NCI-H146 treated with DMSO at 0.1 percent for 48 hours (cell line): ENCODE data around the gene DNAJC8.
A peak's percentile ranks its signal among the peaks of the same experiment; 100 is the strongest.

Experiments used
- DNase-seq: peaks from one replicate; lab custom pipeline; 2025; ENCODE audit not compliant: unreplicated experiment; lab: John Stamatoyannopoulos, UW

Gene DNAJC8

GRCh38 chr1:28208818-28209441 lies 23.9 kb downstream of the DNAJC8 start:
- peak; percentile 3 for DNase-seq

- no peak for DNase-seq
Observed at GRCh38 chr1:28205243-28205642, 27.6 kb downstream of the DNAJC8 start.

- no peak for DNase-seq
Observed at GRCh38 chr1:28200234-28200873, 32.5 kb downstream of the DNAJC8 start.

GRCh38 chr1:28199328-28200233 lies 33.2 kb downstream of the DNAJC8 start:
- no peak for DNase-seq

- no peak for DNase-seq
Observed at GRCh38 chr1:28197682-28198415, 35.0 kb downstream of the DNAJC8 start.

GRCh38 chr1:28196330-28196729 lies 36.5 kb downstream of the DNAJC8 start:
- no peak for DNase-seq

GRCh38 chr1:28195780-28196179 lies 37.0 kb downstream of the DNAJC8 start:
- no peak for DNase-seq

- no peak for DNase-seq
Observed at GRCh38 chr1:28194326-28195035, 38.3 kb downstream of the DNAJC8 start.

- no peak for DNase-seq
Observed at GRCh38 chr1:28193701-28194161, 39.1 kb downstream of the DNAJC8 start.

- DNase-seq, result no peak
Observed at GRCh38 chr1:28190996-28191645, 41.7 kb downstream of the DNAJC8 start.

- no peak for DNase-seq
Observed at GRCh38 chr1:28190337-28190979, 42.4 kb downstream of the DNAJC8 start.

GRCh38 chr1:28185071-28185470 lies 47.8 kb downstream of the DNAJC8 start:
- DNase-seq, result no peak

- no peak for DNase-seq
Observed at GRCh38 chr1:28180306-28181305, 52.2 kb downstream of the DNAJC8 start.

GRCh38 chr1:28178690-28179485 lies 53.9 kb downstream of the DNAJC8 start:
- DNase-seq, result no peak

- no peak for DNase-seq
Observed at GRCh38 chr1:28176492-28177470, 56.0 kb downstream of the DNAJC8 start, which contains the start of gene PTAFR. PTAFR (minus strand) TSS chr1:28176690; CDS start chr1:28151021, 25,669 bp downstream.

GRCh38 chr1:28175955-28176485 lies 56.8 kb downstream of the DNAJC8 start:
- no peak for DNase-seq
